Measurements from ENCODE around the gene DCTD. TPM values are rescaled to one million over a fixed set of nuclear protein-coding genes. Genes with fewer than 3 reads are reported as not detected.

The DCTD gene
- total and polyA plus RNA-seq, 8 donors, result 28.0 to 65.2 (median 45.4) TPM

GRCh38 chr4:182883351-182883750 is 33.8 kb downstream of the DCTD start:
- Histone ChIP-seq H3K4me3 (no peak overlapping the region), H3K27ac (no peak overlapping the region), H3K27me3 (no peaks in the 10 kb centered on the region), H3K36me3 (no peaks in the 10 kb centered on the region), H3K4me1 (peaks cover 0 to 3% (median 0%) of the 10 kb centered on the region in 3 donors), H3K9me3 (no peaks in the 10 kb centered on the region)
- FAIRE-seq (no peak), ATAC-seq (no peak), DNase-seq (no peak)
- TF ChIP-seq CTCF (IDR thresholded peaks at IDR 0.05), result no peak
- WGBS, 2 donors, result 96 to 97% methylated on average over 8 of the region's 8 CpGs
- intact Hi-C loops (cut with DNase I), result no loop called here

GRCh38 chr4:182881914-182882313 is 35.3 kb downstream of the DCTD start:
- H3K9me3 ChIP-seq, result no peaks in the 10 kb centered on the region
- H3K36me3 ChIP-seq, result no peaks in the 10 kb centered on the region
- H3K27ac ChIP-seq, result no peak overlapping the region
- DNase-seq (peak in 3 of 6 donors; percentile 38 to 54 (median 41)), FAIRE-seq (no peak), ATAC-seq (peak in 3 of 4 donors; percentile 59 to 79 (median 67))
- no peaks in the 10 kb centered on the region for H3K27me3 ChIP-seq
- WGBS, 2 donors, result 32 to 36% methylated on average over 16 of the region's 16 CpGs
- H3K4me1 ChIP-seq, result peaks cover 0 to 3% (median 0%) of the 10 kb centered on the region in 3 donors
- no peak overlapping the region for H3K4me3 ChIP-seq
- no peak for TF ChIP-seq CTCF (IDR thresholded peaks at IDR 0.05)
- intact Hi-C loops (cut with DNase I), result no loop called here

- intact Hi-C loops (cut with DNase I), result no loop called here
Observed at GRCh38 chr4:182880387-182881356, 36.5 kb downstream of the DCTD start.

GRCh38 chr4:182879913-182880312 is 37.3 kb downstream of the DCTD start:
- H3K4me3 ChIP-seq, result no peak overlapping the region
- H3K36me3 ChIP-seq, result no peaks in the 10 kb centered on the region
- TF ChIP-seq CTCF (IDR thresholded peaks at IDR 0.05), result no peak
- WGBS, 2 donors, result 87 to 88% methylated on average over 9 of the region's 9 CpGs
- H3K27ac ChIP-seq, result no peak overlapping the region
- DNase-seq, result no peak
- intact Hi-C loops (cut with DNase I), result no loop called here
- H3K4me1 ChIP-seq, result peaks cover 0 to 3% (median 0%) of the 10 kb centered on the region in 3 donors
- no peak for ATAC-seq
- H3K27me3 ChIP-seq, result no peaks in the 10 kb centered on the region
- no peaks in the 10 kb centered on the region for H3K9me3 ChIP-seq
- FAIRE-seq, result no peak

More at GRCh38 chr4:182880387-182881356, 36.5 kb downstream of the DCTD start:
- Histone ChIP-seq H3K4me3 (no peak overlapping the region), H3K36me3 (no peaks in the 10 kb centered on the region), H3K27ac (no peak overlapping the region), H3K27me3 (no peaks in the 10 kb centered on the region), H3K9me3 (no peaks in the 10 kb centered on the region), H3K4me1 (peaks cover 0 to 3% (median 0%) of the 10 kb centered on the region in 3 donors)
- FAIRE-seq (no peak), ATAC-seq (peak in 1 of 4 donors; percentile 46), DNase-seq (no peak)
- TF ChIP-seq CTCF (IDR thresholded peaks at IDR 0.05), result no peak
- 75 to 79% methylated on average over 26 of the region's 26 CpGs for WGBS, 2 donors

Data from pancreas (tissue), 10 donors.